Measurements from ENCODE around the gene GHRH. TPM values are rescaled to one million over a fixed set of nuclear protein-coding genes. Genes with fewer than 3 reads are reported as not detected.

Gene GHRH
- total RNA-seq, 1 experiment from 2014 or later = not detected

- Histone ChIP-seq H3K14ac (ENCODE audit: insufficient read depth, low read length) (no peak overlapping the region), H3K9me3 (ENCODE audit: control insufficient read depth, low read depth, low read length) (no peaks in the 10 kb centered on the region), H3K27ac (ENCODE audit: insufficient read length, low read depth, low read length) (no peak overlapping the region), H3K4me2 (ENCODE audit: insufficient read depth, insufficient read length, low read length) (no peak overlapping the region), H3K23ac (ENCODE audit: insufficient read length, low read depth, low read length) (no peak overlapping the region), H4K91ac (ENCODE audit: insufficient read length, low read depth, low read length) (no peak overlapping the region), H4K8ac (replicated peaks; ENCODE audit: insufficient read length, low read depth, low read length) (no peak overlapping the region), H2BK5ac (ENCODE audit: insufficient read length, low read length) (no peak overlapping the region), H2AFZ (ENCODE audit: low read length) (no peak overlapping the region), H3T11ph (ENCODE audit: low read length) (no peak overlapping the region), H2AK5ac (ENCODE audit: insufficient read length, low read length) (no peak overlapping the region), H4K20me1 (ENCODE audit: control insufficient read depth, insufficient read depth, insufficient read length) (peaks cover 2% of the 10 kb centered on the region), H2BK12ac (ENCODE audit: insufficient read length, low read depth, low read length) (no peak overlapping the region), H3K56ac (ENCODE audit: insufficient read length, low read depth, low read length) (no peak overlapping the region), H3K23me2 (ENCODE audit: insufficient read length, low read depth, low read length, poor library complexity, severe bottlenecking) (no peaks in the 10 kb centered on the region), H2BK120ac (ENCODE audit: low read depth, low read length, poor library complexity, severe bottlenecking) (no peak overlapping the region), H2BK15ac (ENCODE audit: low read depth, low read length) (no peak overlapping the region), H3K27me3 (ENCODE audit: insufficient read depth, low read length) (no peaks in the 10 kb centered on the region), H2BK20ac (ENCODE audit: low read depth, low read length, poor library complexity, severe bottlenecking) (no peak overlapping the region), H4K5ac (ENCODE audit: insufficient read length, low read depth, low read length) (no peak overlapping the region), H3K79me2 (ENCODE audit: insufficient read depth, low read length) (no peaks in the 10 kb centered on the region; the same call in 1 of the 2 replicates), H3K9ac (ENCODE audit: extremely low read depth, insufficient read length, low read length) (no peak overlapping the region), H3K18ac (ENCODE audit: insufficient read length, low read depth, low read length) (no peak overlapping the region), H3K4ac (ENCODE audit: low read depth, low read length) (no peak overlapping the region), H3K4me1 (ENCODE audit: insufficient read depth, low read length) (no peaks in the 10 kb centered on the region), H3K79me1 (ENCODE audit: insufficient read depth, low read depth, low read length, poor library complexity, severe bottlenecking) (peaks cover 2% of the 10 kb centered on the region)
- peaks cover 21 to 49% (median 34%) of the 10 kb centered on the region in 3 experiments for H3K36me3 Mint-ChIP-seq (ENCODE audit: insufficient read depth in 1 of 3, low read depth in 3 of 3)
- no peak for TF ChIP-seq CTCF (conservative IDR thresholded peaks at IDR 0.05)
- no peak overlapping the region; a peak in 1 of 7 replicates for H3K27ac Mint-ChIP-seq
- WGBS (ENCODE audit: extremely low coverage, insufficient read length, low lambda C conversion rate) = no CpG with 5 or more reads among the region's 6 CpGs
- no peak overlapping the region for H3K4me3 Mint-ChIP-seq
- peaks cover 14 to 20% of the 10 kb centered on the region in 2 experiments for H3K4me1 Mint-ChIP-seq
- H3K27me3 Mint-ChIP-seq (ENCODE audit: low read depth) = no peaks in the 10 kb centered on the region
- peaks cover 2 to 3% of the 10 kb centered on the region in 2 experiments; a peak in 4 of 5 replicates for H3K9me3 Mint-ChIP-seq
- no peak for DNase-seq
Observed at GRCh38 chr20:37298190-37298939, 36.8 kb upstream of the GHRH start.
